Mesenchymal stem cell (in vitro differentiated cells and primary cell): ENCODE measurements around the gene HOMER2.

Experiments used
- DNase-seq: peaks from one replicate; pipeline ENCODE4 v3.0.0-alpha.2; 2013
- H2AFZ ChIP-seq: one replicate; pipeline ENCODE4 v1.6.1; 2013; ENCODE audit warnings: low read depth, mild to moderate bottlenecking, control low read depth, inconsistent platforms, low read length, moderate library complexity
- H2AK5ac ChIP-seq: 2 replicates; pipeline ENCODE4 v1.6.1; 2013; ENCODE audit warnings: low read length, moderate library complexity, mild to moderate bottlenecking, inconsistent platforms; ENCODE audit not compliant: severe bottlenecking
- H2BK120ac ChIP-seq: one replicate; pipeline ENCODE4 v1.6.1; 2013; ENCODE audit warnings: low read depth, mild to moderate bottlenecking, inconsistent platforms, low read length, moderate library complexity
- H2BK12ac ChIP-seq, 2 experiments: one replicate each; pipeline ENCODE4 v1.6.1; 2013; ENCODE audit warnings: inconsistent platforms in 2 of 2, low read length in 2 of 2, mild to moderate bottlenecking in 2 of 2, moderate library complexity in 2 of 2, control low read depth in 1 of 2
- H2BK15ac ChIP-seq: one replicate; pipeline ENCODE4 v1.6.1; 2013; ENCODE audit warnings: mild to moderate bottlenecking, low read depth, inconsistent platforms; ENCODE audit not compliant: poor library complexity, severe bottlenecking
- H2BK5ac ChIP-seq: 2 replicates; pipeline ENCODE4 v1.6.1; 2013; ENCODE audit warnings: low read depth, mild to moderate bottlenecking, low read length, control low read depth, inconsistent platforms; ENCODE audit not compliant: poor library complexity, severe bottlenecking
- H3K14ac ChIP-seq, 2 experiments: one replicate each; pipeline ENCODE4 v1.6.1; 2013; ENCODE audit warnings: inconsistent platforms in 2 of 2, low read length in 2 of 2, control low read depth in 1 of 2, mild to moderate bottlenecking in 1 of 2, moderate library complexity in 1 of 2
- H3K18ac ChIP-seq, 2 experiments: one replicate each; pipeline ENCODE4 v1.6.1; 2013; ENCODE audit warnings: inconsistent platforms in 2 of 2, low read length in 2 of 2, control low read depth in 1 of 2, low read depth in 1 of 2, mild to moderate bottlenecking in 1 of 2
- H3K23ac ChIP-seq, 2 experiments: one replicate each; pipeline ENCODE4 v1.6.1; 2013; ENCODE audit warnings: inconsistent platforms in 2 of 2, low read length in 2 of 2, mild to moderate bottlenecking in 2 of 2, moderate library complexity in 2 of 2, control low read depth in 1 of 2
- H3K27ac ChIP-seq: 2 replicates; pipeline ENCODE4 v1.5.1; 2013; ENCODE audit warnings: mild to moderate bottlenecking, moderate library complexity, low read length, control low read depth, inconsistent platforms; ENCODE audit not compliant: poor library complexity, severe bottlenecking
- H3K27me3 ChIP-seq, 2 experiments: 2 replicates each; pipeline versions ENCODE4 v1.6.1 to v1.7.0; 2013; ENCODE audit warnings: low read length in 2 of 2, mild to moderate bottlenecking in 2 of 2, moderate library complexity in 2 of 2, control low read depth in 1 of 2, inconsistent platforms in 1 of 2; ENCODE audit not compliant: control insufficient read depth in 1 of 2, insufficient read depth in 1 of 2
- H3K36me3 ChIP-seq, 2 experiments: 2 replicates each; pipeline versions ENCODE4 v1.6.1 to v1.7.0; 2013; ENCODE audit warnings: low read length in 2 of 2, control low read depth in 1 of 2, inconsistent platforms in 1 of 2, low read depth in 1 of 2, mild to moderate bottlenecking in 1 of 2; ENCODE audit not compliant: insufficient read depth in 2 of 2, control insufficient read depth in 1 of 2
- H3K4ac ChIP-seq, 2 experiments: one replicate each; pipeline ENCODE4 v1.6.1; 2013; ENCODE audit warnings: inconsistent platforms in 2 of 2, low read length in 2 of 2, mild to moderate bottlenecking in 2 of 2, moderate library complexity in 2 of 2, control low read depth in 1 of 2, low read depth in 1 of 2
- H3K4me1 ChIP-seq: 2 replicates; pipeline ENCODE4 v1.6.1; 2013; ENCODE audit warnings: low read depth, low read length, control low read depth; ENCODE audit not compliant: control insufficient read depth, insufficient read depth
- H3K4me2 ChIP-seq: 2 replicates; pipeline ENCODE4 v1.6.1; 2013; ENCODE audit warnings: low read length, mild to moderate bottlenecking, inconsistent platforms; ENCODE audit not compliant: poor library complexity, severe bottlenecking
- H3K4me3 ChIP-seq, 2 experiments: 2 replicates each; pipeline versions ENCODE4 v1.5.1 to v1.7.0; 2013; ENCODE audit warnings: low read length in 2 of 2, mild to moderate bottlenecking in 2 of 2, control low read depth in 1 of 2, low read depth in 1 of 2; ENCODE audit not compliant: insufficient read depth in 1 of 2
- H3K79me1 ChIP-seq: replicated peaks from 2 replicates; pipeline ENCODE4 v1.6.1; 2013; ENCODE audit warnings: mild to moderate bottlenecking, control low read depth, low read length, inconsistent platforms; ENCODE audit not compliant: poor library complexity, severe bottlenecking
- H3K9ac ChIP-seq: 2 replicates; pipeline ENCODE4 v1.7.0; 2013; ENCODE audit warnings: mild to moderate bottlenecking, low read length, moderate library complexity
- H3K9me3 ChIP-seq: 2 replicates; pipeline ENCODE4 v1.7.0; 2013; ENCODE audit warnings: mild to moderate bottlenecking, low read length; ENCODE audit not compliant: control insufficient read depth
- H4K8ac ChIP-seq: one replicate; pipeline ENCODE4 v1.6.1; 2013; ENCODE audit warnings: inconsistent platforms, mild to moderate bottlenecking, low read length, moderate library complexity
- H4K91ac ChIP-seq: one replicate; pipeline ENCODE4 v1.6.1; 2013; ENCODE audit warnings: mild to moderate bottlenecking, low read length, inconsistent platforms
- WGBS: methylation state at CpG from one replicate; pipeline ENCODE4 v1.1.7; 2013; ENCODE audit warnings: mixed read lengths; 5-methylcytosine and 5-hydroxymethylcytosine counted together

The HOMER2 gene

GRCh38 chr15:82839136-82839535, 113.4 kb downstream of the HOMER2 start:
- Histone ChIP-seq H3K4me1 (peaks cover 4% of the 10 kb centered on the region), H3K4ac (no peak overlapping the region), H3K23ac (no peak overlapping the region)

GRCh38 chr15:82838096-82838735, 114.3 kb downstream of the HOMER2 start:
- Histone ChIP-seq H2AFZ (no peak overlapping the region), H3K23ac (no peak overlapping the region)
- 99% methylated on average over 11 of the region's 14 CpGs for WGBS

More at GRCh38 chr15:82839136-82839535, 113.4 kb downstream of the HOMER2 start:
- H2AFZ ChIP-seq: no peak overlapping the region
- H3K79me1 ChIP-seq: peaks cover 28% of the 10 kb centered on the region
- H3K18ac ChIP-seq: no peak overlapping the region
- H3K36me3 ChIP-seq: peaks cover 34 to 45% of the 10 kb centered on the region in 2 experiments
- H3K4me3 ChIP-seq: no peak overlapping the region
- H3K27ac ChIP-seq: no peak overlapping the region
- no peak overlapping the region for H2BK12ac ChIP-seq
- DNase-seq: no peak
- H3K9me3 ChIP-seq: no peaks in the 10 kb centered on the region
- no peak overlapping the region for H3K14ac ChIP-seq
- H3K27me3 ChIP-seq: no peaks in the 10 kb centered on the region
- H2BK5ac ChIP-seq: no peak overlapping the region
- H4K91ac ChIP-seq: no peak overlapping the region
- H4K8ac ChIP-seq: no peak overlapping the region
- H3K4me2 ChIP-seq: no peak overlapping the region
- no peak overlapping the region for H2BK15ac ChIP-seq
- H2AK5ac ChIP-seq: no peak overlapping the region
- H3K9ac ChIP-seq: no peak overlapping the region
- no peak overlapping the region for H2BK120ac ChIP-seq

GRCh38 chr15:82835391-82835917, 117.1 kb downstream of the HOMER2 start:
- Histone ChIP-seq H2BK12ac (no peak overlapping the region), H3K4ac (no peak overlapping the region), H3K4me1 (peaks cover 14% of the 10 kb centered on the region), H4K91ac (no peak overlapping the region), H3K4me2 (no peak overlapping the region), H3K36me3 (peaks cover 44 to 75% of the 10 kb centered on the region in 2 experiments), H4K8ac (no peak overlapping the region), H2BK5ac (no peak overlapping the region), H2AFZ (no peak overlapping the region), H3K27ac (no peak overlapping the region), H3K14ac (no peak overlapping the region), H2AK5ac (no peak overlapping the region), H3K23ac (no peak overlapping the region), H3K27me3 (no peaks in the 10 kb centered on the region), H3K79me1 (peaks cover 29% of the 10 kb centered on the region), H2BK120ac (no peak overlapping the region), H3K18ac (no peak overlapping the region), H2BK15ac (no peak overlapping the region), H3K4me3 (no peak overlapping the region), H3K9ac (no peak overlapping the region), H3K9me3 (no peaks in the 10 kb centered on the region)
- WGBS: over 99% methylated on average over 7 of the region's 7 CpGs
- DNase-seq: no peak

More at GRCh38 chr15:82838096-82838735, 114.3 kb downstream of the HOMER2 start:
- Histone ChIP-seq H3K27ac (no peak overlapping the region), H3K14ac (no peak overlapping the region), H3K4ac (no peak overlapping the region), H3K18ac (no peak overlapping the region), H3K4me2 (no peak overlapping the region), H3K79me1 (peaks cover 29% of the 10 kb centered on the region), H2BK120ac (no peak overlapping the region), H2BK5ac (no peak overlapping the region), H4K91ac (no peak overlapping the region), H3K4me1 (peaks cover 6% of the 10 kb centered on the region), H2BK15ac (no peak overlapping the region), H4K8ac (no peak overlapping the region), H3K36me3 (peaks cover 42 to 50% of the 10 kb centered on the region in 2 experiments), H3K4me3 (no peak overlapping the region), H2BK12ac (no peak overlapping the region), H3K9me3 (no peaks in the 10 kb centered on the region), H3K9ac (no peak overlapping the region), H2AK5ac (no peak overlapping the region), H3K27me3 (no peaks in the 10 kb centered on the region)
- DNase-seq: no peak

- WGBS: 100% methylated on average over 4 of the region's 4 CpGs
- H3K27ac ChIP-seq: peak overlapping the region; percentile 79
These were observed 119.2 kb downstream of the HOMER2 start for GRCh38 chr15:82833362-82833682.

More at GRCh38 chr15:82833362-82833682, 119.2 kb downstream of the HOMER2 start:
- no peak overlapping the region for H3K23ac ChIP-seq
- no peak overlapping the region for H2BK15ac ChIP-seq
- no peak overlapping the region for H2AFZ ChIP-seq
- H3K14ac ChIP-seq: no peak overlapping the region
- no peak overlapping the region for H4K91ac ChIP-seq
- H2BK5ac ChIP-seq: no peak overlapping the region
- DNase-seq: no peak
- no peak overlapping the region for H3K4me2 ChIP-seq
- no peak overlapping the region for H3K4ac ChIP-seq
- peaks cover 34% of the 10 kb centered on the region for H3K79me1 ChIP-seq
- H3K9me3 ChIP-seq: no peaks in the 10 kb centered on the region
- peak overlapping the region in 1 of 2 experiments; percentile 49 for H3K18ac ChIP-seq
- H2AK5ac ChIP-seq: no peak overlapping the region
- no peaks in the 10 kb centered on the region for H3K27me3 ChIP-seq
- peak overlapping the region; percentile 20 for H3K9ac ChIP-seq
- H3K4me3 ChIP-seq: no peak overlapping the region
- H4K8ac ChIP-seq: no peak overlapping the region
- peaks cover 52 to 93% of the 10 kb centered on the region in 2 experiments for H3K36me3 ChIP-seq
- no peak overlapping the region for H2BK12ac ChIP-seq
- H3K4me1 ChIP-seq: peaks cover 15% of the 10 kb centered on the region
- no peak overlapping the region for H2BK120ac ChIP-seq
